Measurements from ENCODE around the gene NFATC1.
A peak's percentile ranks its signal among the peaks of the same experiment; 100 is the strongest.

NFATC1 gene

DNA sequence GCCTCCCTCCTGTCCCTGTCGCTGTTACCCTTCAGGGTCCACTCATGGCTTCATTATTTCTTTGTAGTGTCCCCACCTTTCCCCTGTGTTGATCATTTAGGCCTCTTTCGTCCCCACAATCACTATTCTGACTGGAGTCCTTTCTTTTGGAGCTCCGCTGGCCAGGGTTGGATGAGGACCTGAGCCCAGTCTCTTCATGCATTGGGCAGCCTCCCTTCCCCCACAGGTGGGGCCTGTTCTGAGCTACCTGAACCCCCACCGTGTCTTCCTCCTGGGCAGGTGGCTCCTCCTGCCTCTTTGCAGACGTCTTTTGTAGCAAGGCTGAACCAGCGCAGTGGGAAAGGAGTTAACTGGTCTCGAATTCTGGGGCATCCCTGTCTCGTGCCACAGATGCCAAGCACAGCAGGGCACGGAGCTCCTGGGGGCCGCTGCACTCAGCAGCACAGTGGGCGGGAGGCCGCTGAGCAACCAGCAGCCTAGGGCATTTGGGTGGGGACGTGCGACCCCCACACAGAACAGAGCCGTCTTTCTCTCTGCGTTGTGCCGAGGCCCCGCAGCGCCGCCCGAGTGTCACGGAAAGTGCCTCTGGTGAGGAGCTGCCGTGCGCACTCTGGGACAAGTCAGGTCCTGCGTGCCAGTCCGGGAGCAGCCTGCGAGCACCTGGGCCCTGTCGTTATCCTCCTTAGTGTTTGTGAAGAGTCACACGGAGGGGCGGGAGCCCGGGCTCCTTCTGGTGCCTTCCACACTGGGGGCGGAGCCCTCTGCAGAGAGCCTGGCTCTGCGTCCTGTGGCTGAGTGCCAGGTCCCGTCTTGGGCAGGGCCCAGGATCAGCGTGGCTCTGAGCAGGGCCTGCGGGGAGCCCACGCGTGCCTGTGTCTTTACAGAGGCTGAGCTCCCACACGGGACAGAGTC is 130.1 kb downstream of the NFATC1 start:
- H3K4me3 ChIP-seq (replicated peaks; ENCODE audit: low read depth, low read length) = no peak overlapping the region
- TF ChIP-seq, protein P1, sequence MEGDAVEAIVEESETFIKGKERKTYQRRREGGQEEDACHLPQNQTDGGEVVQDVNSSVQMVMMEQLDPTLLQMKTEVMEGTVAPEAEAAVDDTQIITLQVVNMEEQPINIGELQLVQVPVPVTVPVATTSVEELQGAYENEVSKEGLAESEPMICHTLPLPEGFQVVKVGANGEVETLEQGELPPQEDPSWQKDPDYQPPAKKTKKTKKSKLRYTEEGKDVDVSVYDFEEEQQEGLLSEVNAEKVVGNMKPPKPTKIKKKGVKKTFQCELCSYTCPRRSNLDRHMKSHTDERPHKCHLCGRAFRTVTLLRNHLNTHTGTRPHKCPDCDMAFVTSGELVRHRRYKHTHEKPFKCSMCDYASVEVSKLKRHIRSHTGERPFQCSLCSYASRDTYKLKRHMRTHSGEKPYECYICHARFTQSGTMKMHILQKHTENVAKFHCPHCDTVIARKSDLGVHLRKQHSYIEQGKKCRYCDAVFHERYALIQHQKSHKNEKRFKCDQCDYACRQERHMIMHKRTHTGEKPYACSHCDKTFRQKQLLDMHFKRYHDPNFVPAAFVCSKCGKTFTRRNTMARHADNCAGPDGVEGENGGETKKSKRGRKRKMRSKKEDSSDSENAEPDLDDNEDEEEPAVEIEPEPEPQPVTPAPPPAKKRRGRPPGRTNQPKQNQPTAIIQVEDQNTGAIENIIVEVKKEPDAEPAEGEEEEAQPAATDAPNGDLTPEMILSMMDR (IDR thresholded peaks at IDR 0.05; ENCODE audit: low read depth, low read length, missing control alignments) = no peak
- DNase-seq (ENCODE audit: extremely low read depth, low read depth) = no peak

GRCh38 chr18:79526468-79527460 is 131.0 kb downstream of the NFATC1 start:
- DNase-seq (ENCODE audit: extremely low read depth, low read depth) = no peak
- TF ChIP-seq, protein P1 (IDR thresholded peaks at IDR 0.05; ENCODE audit: low read depth, low read length, missing control alignments) = no peak
- H3K4me3 ChIP-seq (replicated peaks; ENCODE audit: low read depth, low read length) = no peak overlapping the region

DNA sequence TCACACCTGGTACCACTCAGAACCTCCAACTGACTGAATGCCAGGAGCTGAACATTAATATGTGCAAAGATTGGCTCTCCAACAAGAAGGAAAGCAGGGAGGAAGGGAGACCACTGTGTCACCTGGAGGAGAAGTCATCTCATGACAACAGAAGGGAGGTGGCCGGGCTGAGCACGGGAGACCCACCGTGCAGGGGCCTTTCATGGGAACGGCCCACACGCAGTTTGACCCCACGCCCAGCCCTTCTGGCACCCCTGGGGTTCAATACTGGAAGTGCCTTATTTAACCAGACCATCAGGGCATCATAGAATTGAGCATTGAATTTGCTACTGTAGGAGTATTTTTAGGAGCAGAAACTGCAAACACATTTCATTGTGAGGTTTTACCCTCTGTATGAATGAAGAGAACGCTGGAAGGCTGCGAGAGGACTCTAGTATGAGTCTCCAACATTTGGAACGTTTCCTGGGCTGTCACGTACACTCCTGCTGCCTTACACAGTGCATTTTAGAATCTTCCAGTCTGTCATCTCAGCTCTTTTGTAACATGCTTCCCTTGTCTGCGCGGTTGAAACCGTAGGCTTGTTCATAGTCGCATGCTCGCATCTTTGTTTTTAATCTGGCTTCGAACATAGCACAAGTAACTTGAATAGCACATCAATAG is 132.1 kb downstream of the NFATC1 start:
- TF ChIP-seq, protein P1 (IDR thresholded peaks at IDR 0.05; ENCODE audit: low read depth, low read length, missing control alignments) = no peak
- DNase-seq (ENCODE audit: extremely low read depth, low read depth) = no peak

GRCh38 chr18:79528316-79528695 is 132.6 kb downstream of the NFATC1 start:
- TF ChIP-seq, protein P1 (IDR thresholded peaks at IDR 0.05; ENCODE audit: low read depth, low read length, missing control alignments) = no peak
- no peak for DNase-seq (ENCODE audit: extremely low read depth, low read depth)
- no peak overlapping the region for H3K4me3 ChIP-seq (replicated peaks; ENCODE audit: low read depth, low read length)

More for the DNA sequence above, 132.1 kb downstream of the NFATC1 start:
- H3K4me3 ChIP-seq (replicated peaks; ENCODE audit: low read depth, low read length) = no peak overlapping the region

DNA sequence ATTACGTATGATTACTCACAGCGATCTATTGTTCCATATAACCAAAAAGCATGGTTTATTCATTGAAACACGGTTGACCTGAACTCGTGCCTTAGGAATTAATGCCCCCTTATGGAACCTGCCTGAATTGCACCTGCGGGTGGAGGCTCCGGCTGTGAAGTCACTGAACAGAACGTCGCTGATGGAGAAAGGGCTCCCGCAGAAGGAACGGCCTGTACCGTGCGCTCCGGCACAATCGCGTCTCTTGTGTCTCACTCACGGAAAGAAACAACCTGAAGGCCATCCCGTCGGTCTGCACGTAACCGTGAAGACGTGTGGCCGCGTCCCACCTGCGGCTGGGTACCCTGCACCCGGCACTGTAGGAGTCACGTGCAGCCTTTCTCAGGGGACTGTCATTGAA is 133.1 kb downstream of the NFATC1 start:
- no peak overlapping the region for H3K4me3 ChIP-seq (replicated peaks; ENCODE audit: low read depth, low read length)
- peak; percentile 36 for DNase-seq (ENCODE audit: extremely low read depth, low read depth)
- TF ChIP-seq, protein P1 (IDR thresholded peaks at IDR 0.05; ENCODE audit: low read depth, low read length, missing control alignments) = peak; percentile 84

DNA sequence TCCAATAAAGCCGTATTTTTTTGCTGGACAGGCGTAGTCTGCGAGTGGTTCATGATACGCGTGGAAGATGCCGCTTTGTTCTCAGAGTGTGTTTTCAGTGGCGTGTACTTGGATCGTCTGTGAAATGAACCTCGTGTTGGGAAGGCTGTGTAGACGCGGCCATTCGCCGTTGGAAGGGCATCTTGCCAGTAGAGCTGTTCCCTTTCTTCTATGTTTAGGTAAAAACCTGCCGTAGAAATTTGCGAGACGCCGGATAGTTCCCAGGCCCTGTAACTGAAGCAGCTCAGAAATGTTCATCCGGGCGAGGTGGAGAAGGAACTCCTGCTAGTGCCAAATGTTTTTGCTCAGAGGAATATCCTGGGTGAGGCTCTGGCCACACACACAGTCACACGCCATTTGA is 133.6 kb downstream of the NFATC1 start:
- TF ChIP-seq, protein P1 (IDR thresholded peaks at IDR 0.05; ENCODE audit: low read depth, low read length, missing control alignments) = no peak
- no peak for DNase-seq (ENCODE audit: extremely low read depth, low read depth)
- no peak overlapping the region for H3K4me3 ChIP-seq (replicated peaks; ENCODE audit: low read depth, low read length)

Measured in HFF-Myc (cell line).